HEK293 (cell line): ENCODE results near the gene PKNOX1.

ENCODE experiments used
- BCL11A ChIP-seq: fragments of 450-650 bp; formaldehyde crosslinking; IDR thresholded peaks from 2 replicates; pipeline ENCODE4 v1.5.1; 2016; ENCODE audit warnings: low read depth, missing biosample characterization, missing genetic modification characterization
- BCL11B ChIP-seq: fragments of 450-650 bp; formaldehyde crosslinking; IDR thresholded peaks from 2 replicates; pipeline ENCODE4 v1.5.1; 2016; ENCODE audit warnings: low read depth, missing biosample characterization, missing genetic modification characterization
- EGR2 ChIP-seq: fragments of 450-650 bp; formaldehyde crosslinking; IDR thresholded peaks from 2 replicates; pipeline ENCODE4 v1.5.1; 2016; ENCODE audit warnings: low read depth, missing biosample characterization, missing genetic modification characterization
- GFI1B ChIP-seq: fragments of 450-650 bp; formaldehyde crosslinking; IDR thresholded peaks from 2 replicates; pipeline ENCODE4 v1.5.1; 2016; ENCODE audit warnings: missing biosample characterization, missing genetic modification characterization
- GLI2 ChIP-seq: fragments of 450-650 bp; formaldehyde crosslinking; IDR thresholded peaks from 2 replicates; pipeline ENCODE4; 2017; ENCODE audit warnings: missing biosample characterization, missing genetic modification characterization, low read depth, borderline replicate concordance
- GLIS1 ChIP-seq: fragments of 450-650 bp; formaldehyde crosslinking; IDR thresholded peaks from 2 replicates; pipeline ENCODE4 v1.5.1; 2016; ENCODE audit warnings: missing biosample characterization, missing genetic modification characterization
- GLIS2 ChIP-seq: fragments of 450-650 bp; formaldehyde crosslinking; IDR thresholded peaks from 2 replicates; pipeline ENCODE4 v1.5.1; 2016; ENCODE audit warnings: missing biosample characterization, missing genetic modification characterization
- INSM2 ChIP-seq: fragments of 450-650 bp; formaldehyde crosslinking; IDR thresholded peaks from 2 replicates; pipeline ENCODE4 v1.5.1; 2016; ENCODE audit warnings: missing biosample characterization, missing genetic modification characterization
- KLF1 ChIP-seq: fragments of 450-650 bp; formaldehyde crosslinking; IDR thresholded peaks from 2 replicates; pipeline ENCODE4 v1.5.1; 2016; ENCODE audit warnings: missing biosample characterization, missing genetic modification characterization
- PBX3 ChIP-seq: sonication (generic); formaldehyde crosslinking; IDR thresholded peaks from 2 replicates; pipeline ENCODE4 v1.8.1; 2022; ENCODE audit warnings: mild to moderate bottlenecking, moderate library complexity, missing genetic modification reagents
- REST ChIP-seq: fragments of 450-650 bp; formaldehyde crosslinking; IDR thresholded peaks from 2 replicates; pipeline ENCODE4 v1.5.1; 2016; ENCODE audit warnings: missing biosample characterization, missing genetic modification characterization
- SP3 ChIP-seq: fragments of 450-650 bp; formaldehyde crosslinking; IDR thresholded peaks from 2 replicates; pipeline ENCODE4 v1.5.1; 2016; ENCODE audit warnings: missing biosample characterization, missing genetic modification characterization
- WT1 ChIP-seq: fragments of 450-650 bp; formaldehyde crosslinking; IDR thresholded peaks from 2 replicates; pipeline ENCODE4 v1.5.1; 2016; ENCODE audit warnings: missing biosample characterization, missing genetic modification characterization
- ZEB2 ChIP-seq: fragments of 450-650 bp; formaldehyde crosslinking; IDR thresholded peaks from 2 replicates; pipeline ENCODE4 v1.5.1; 2016; ENCODE audit warnings: missing biosample characterization, missing genetic modification characterization
- ZFP3 ChIP-seq: fragments of 450-650 bp; formaldehyde crosslinking; IDR thresholded peaks from 2 replicates; pipeline ENCODE4 v1.5.1; 2016; ENCODE audit warnings: low read depth, missing biosample characterization, missing genetic modification characterization
- ZNF114 ChIP-seq: fragments of 450-650 bp; formaldehyde crosslinking; IDR thresholded peaks from 2 replicates; pipeline ENCODE4 v1.5.0; 2017; ENCODE audit warnings: missing biosample characterization, missing genetic modification characterization
- ZNF18 ChIP-seq: fragments of 450-650 bp; formaldehyde crosslinking; IDR thresholded peaks from 2 replicates; pipeline ENCODE4 v1.5.1; 2016; ENCODE audit warnings: missing biosample characterization, missing genetic modification characterization
- ZNF184 ChIP-seq: fragments of 450-650 bp; IDR thresholded peaks from 2 replicates; pipeline ENCODE4 v1.5.1; 2018; ENCODE audit warnings: missing biosample characterization, mild to moderate bottlenecking, missing genetic modification characterization
- ZNF292 ChIP-seq: fragments of 450-650 bp; formaldehyde crosslinking; IDR thresholded peaks from 2 replicates; pipeline ENCODE4 v1.5.1; 2016; ENCODE audit warnings: low read depth, missing biosample characterization, missing genetic modification characterization, borderline replicate concordance
- ZNF394 ChIP-seq: fragments of 450-650 bp; formaldehyde crosslinking; IDR thresholded peaks from 2 replicates; pipeline ENCODE4 v1.5.1; 2016; ENCODE audit warnings: missing biosample characterization, missing genetic modification characterization, mild to moderate bottlenecking, moderate library complexity, borderline replicate concordance
- ZNF600 ChIP-seq: fragments of 450-650 bp; formaldehyde crosslinking; IDR thresholded peaks from 2 replicates; pipeline ENCODE4 v1.5.1; 2016; ENCODE audit warnings: missing biosample characterization, missing genetic modification characterization
- ZNF621 ChIP-seq: fragments of 450-650 bp; formaldehyde crosslinking; IDR thresholded peaks from 2 replicates; pipeline ENCODE4 v1.5.1; 2017; ENCODE audit warnings: missing biosample characterization, missing genetic modification characterization
- ZNF626 ChIP-seq: fragments of 450-650 bp; sonication (Bioruptor Pico); formaldehyde crosslinking; IDR thresholded peaks from 2 replicates; pipeline ENCODE4 v1.5.1; 2018; ENCODE audit warnings: missing biosample characterization, missing genetic modification characterization, inconsistent platforms
- ZNF639 ChIP-seq: fragments of 450-650 bp; formaldehyde crosslinking; IDR thresholded peaks from 2 replicates; pipeline ENCODE4 v1.5.1; 2016; ENCODE audit warnings: missing biosample characterization, missing genetic modification characterization
- ZNF692 ChIP-seq: fragments of 450-650 bp; formaldehyde crosslinking; IDR thresholded peaks from 2 replicates; pipeline ENCODE4 v1.5.1; 2016; ENCODE audit warnings: missing biosample characterization, missing genetic modification characterization
- ZNF701 ChIP-seq: fragments of 450-650 bp; formaldehyde crosslinking; IDR thresholded peaks from 2 replicates; pipeline ENCODE4 v1.5.1; 2016; ENCODE audit warnings: missing biosample characterization, missing genetic modification characterization
- ZSCAN30 ChIP-seq: fragments of 450-650 bp; IDR thresholded peaks from 2 replicates; pipeline ENCODE4 v1.5.1; 2018; ENCODE audit warnings: missing biosample characterization, mild to moderate bottlenecking, missing genetic modification characterization, moderate library complexity
- ZXDB ChIP-seq: fragments of 450-650 bp; formaldehyde crosslinking; IDR thresholded peaks from 2 replicates; pipeline ENCODE4 v1.5.1; 2016; ENCODE audit warnings: missing biosample characterization, missing genetic modification characterization

PKNOX1 gene

GRCh38 chr21:42973991-42974831 lies at the start of gene PKNOX1 (continued):
- TF ChIP-seq GLI2 (tag by site-specific recombination): no peak
- peak; percentile 92 for TF ChIP-seq ZEB2 (tag by site-specific recombination)
- TF ChIP-seq KLF1: peak; percentile 92
- peak; percentile 82 for TF ChIP-seq WT1 (tag by site-specific recombination)
- TF ChIP-seq ZNF621 (tag by site-specific recombination): no peak
- TF ChIP-seq INSM2: peak; percentile 84
- peak; percentile 98 for TF ChIP-seq SP3 (tag by site-specific recombination)
- TF ChIP-seq EGR2 (tag by site-specific recombination): 0 out of 2 replicates have a peak, but pooled peaks have one; percentile 4
- peak; percentile 93 for TF ChIP-seq GLIS2 (tag by site-specific recombination)
- TF ChIP-seq GFI1B: no peak
- TF ChIP-seq ZNF626 (tag by site-specific recombination): no peak
- TF ChIP-seq ZNF292 (tag by site-specific recombination): no peak
- no peak for TF ChIP-seq ZNF701
- TF ChIP-seq GLIS1 (tag by site-specific recombination): peak; percentile 92
- peak; percentile 88 for TF ChIP-seq ZNF394 (tag by site-specific recombination)
- no peak for TF ChIP-seq ZFP3 (tag by site-specific recombination)
- peak; percentile 75 for TF ChIP-seq ZNF600 (tag by site-specific recombination)
- TF ChIP-seq ZNF18 (tag by site-specific recombination): peak; percentile 18; the same call in 1 of the 2 replicates
- TF ChIP-seq ZNF692: peak; percentile 98
- TF ChIP-seq PBX3: peak; percentile 99
- no peak for TF ChIP-seq ZNF114 (tag by site-specific recombination)
- peak; percentile 93 for TF ChIP-seq ZXDB (tag by site-specific recombination)
- TF ChIP-seq ZNF184 (tag by site-specific recombination): peak; percentile 64; the same call in 1 of the 2 replicates
- no peak for TF ChIP-seq BCL11A (tag by site-specific recombination)
- peak; percentile 56; the same call in 1 of the 2 replicates for TF ChIP-seq ZSCAN30 (tag by site-specific recombination)
- no peak for TF ChIP-seq BCL11B (tag by site-specific recombination)
- TF ChIP-seq ZNF639 (tag by site-specific recombination): peak; percentile 93
- 0 out of 2 replicates have a peak, but pooled peaks have one; percentile 1 for TF ChIP-seq REST (tag by site-specific recombination)
